ENCODE data around the gene P2RY11.

The P2RY11 gene

DNA sequence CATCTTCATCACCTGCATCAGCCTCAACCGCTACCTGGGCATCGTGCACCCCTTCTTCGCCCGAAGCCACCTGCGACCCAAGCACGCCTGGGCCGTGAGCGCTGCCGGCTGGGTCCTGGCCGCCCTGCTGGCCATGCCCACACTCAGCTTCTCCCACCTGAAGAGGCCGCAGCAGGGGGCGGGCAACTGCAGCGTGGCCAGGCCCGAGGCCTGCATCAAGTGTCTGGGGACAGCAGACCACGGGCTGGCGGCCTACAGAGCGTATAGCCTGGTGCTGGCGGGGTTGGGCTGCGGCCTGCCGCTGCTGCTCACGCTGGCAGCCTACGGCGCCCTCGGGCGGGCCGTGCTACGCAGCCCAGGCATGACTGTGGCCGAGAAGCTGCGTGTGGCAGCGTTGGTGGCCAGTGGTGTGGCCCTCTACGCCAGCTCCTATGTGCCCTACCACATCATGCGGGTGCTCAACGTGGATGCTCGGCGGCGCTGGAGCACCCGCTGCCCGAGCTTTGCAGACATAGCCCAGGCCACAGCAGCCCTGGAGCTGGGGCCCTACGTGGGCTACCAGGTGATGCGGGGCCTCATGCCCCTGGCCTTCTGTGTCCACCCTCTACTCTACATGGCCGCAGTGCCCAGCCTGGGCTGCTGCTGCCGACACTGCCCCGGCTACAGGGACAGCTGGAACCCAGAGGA lies 2.6 kb downstream of the P2RY11 start:
- no peak for DNase-seq

- no peak for DNase-seq
Measured at GRCh38 chr19:10114651-10115391, 3.3 kb downstream of the P2RY11 start.

- DNase-seq, result no peak
Measured at GRCh38 chr19:10115392-10116084, 4.0 kb downstream of the P2RY11 start.

DNA sequence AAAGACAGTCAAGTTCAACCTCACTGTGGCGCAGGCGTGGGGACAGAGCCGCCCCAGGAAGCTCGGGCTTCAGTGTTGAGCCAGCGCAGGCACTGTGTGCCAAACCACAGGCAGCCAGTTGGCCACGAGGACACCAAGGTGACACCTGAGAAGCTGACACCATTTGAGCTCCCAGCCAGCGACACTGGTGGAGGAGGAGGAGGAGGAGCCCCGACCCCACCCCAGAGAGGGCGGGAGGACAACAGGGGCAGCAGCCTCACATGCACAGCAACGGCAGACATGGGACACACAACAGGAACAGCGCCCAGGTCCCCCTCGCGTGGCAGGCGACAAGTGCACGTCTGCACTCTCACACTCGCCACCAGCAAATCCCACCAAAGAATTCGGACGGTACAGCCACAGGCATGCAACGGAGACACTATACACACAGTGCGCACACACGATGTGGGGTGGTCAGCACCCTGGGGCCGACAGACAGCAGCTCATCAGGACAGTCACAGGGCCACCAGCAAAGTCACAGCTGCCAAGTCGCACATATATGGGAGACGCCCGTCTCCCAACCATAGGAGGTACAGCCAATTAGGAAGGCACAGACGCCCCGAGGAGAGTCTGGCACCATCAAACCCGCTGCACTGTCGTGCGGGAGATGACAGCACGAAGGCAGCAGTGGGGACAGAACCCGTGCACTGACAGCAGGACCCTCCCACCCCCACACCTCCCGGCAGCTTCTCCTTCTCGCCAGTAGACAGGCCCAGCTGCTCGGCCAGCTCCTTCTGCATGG lies 4.8 kb downstream of the P2RY11 start:
- no peak for DNase-seq

- DNase-seq, result no peak
Measured at GRCh38 chr19:10116866-10117616, 5.5 kb downstream of the P2RY11 start.

DNA sequence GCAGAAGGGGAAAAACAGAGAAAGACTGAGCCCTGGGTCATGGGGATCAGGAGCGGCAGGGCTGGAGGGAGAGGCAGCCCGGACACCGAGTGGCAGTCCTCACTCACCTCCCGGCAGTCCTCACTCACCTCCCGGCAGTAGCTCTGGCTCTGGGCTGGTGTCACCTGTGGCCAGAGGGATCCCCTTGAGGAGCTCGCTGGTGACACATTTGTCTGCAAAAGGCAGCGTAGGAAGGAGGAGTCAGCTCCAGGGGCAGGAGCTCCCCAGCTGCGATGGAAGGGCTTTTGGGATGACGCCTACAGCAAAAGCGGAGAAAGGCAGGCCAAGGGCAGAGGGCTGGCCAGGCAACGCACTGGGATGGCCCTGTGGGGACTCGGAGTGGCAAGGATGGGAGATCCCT lies 7.5 kb downstream of the P2RY11 start:
- no peak for DNase-seq

DNA sequence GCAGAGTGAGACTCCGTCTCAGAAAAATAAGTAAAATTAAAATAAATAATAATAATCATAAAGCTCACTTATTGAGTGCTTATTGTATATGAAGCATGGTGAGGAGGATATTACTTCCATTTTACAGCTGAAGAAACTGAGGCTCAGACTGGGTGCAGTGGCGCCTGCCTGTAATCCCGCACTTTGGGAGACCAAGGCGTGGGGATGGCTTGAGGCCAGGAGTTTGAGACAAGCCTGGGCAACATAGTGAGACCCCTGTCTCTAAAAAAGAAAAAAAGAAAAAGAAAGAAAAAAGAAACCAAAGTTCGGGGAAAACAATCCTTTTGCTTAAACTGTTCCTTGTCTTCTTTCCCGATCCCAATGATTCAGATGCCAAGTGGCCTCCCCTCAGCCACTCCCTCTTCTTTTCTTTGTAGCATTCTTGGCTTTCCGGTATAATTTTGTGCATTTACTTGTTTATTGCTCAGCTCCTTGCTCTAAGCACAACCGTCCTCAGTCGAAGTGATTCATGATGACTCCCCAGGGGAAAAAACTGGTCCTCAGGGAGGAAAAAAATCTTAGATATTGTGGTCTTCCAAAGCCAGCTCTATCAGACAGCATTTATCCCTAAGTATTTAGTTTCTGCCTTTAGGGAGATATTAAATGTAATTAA lies 9.2 kb downstream of the P2RY11 start:
- no peak for DNase-seq

DNA sequence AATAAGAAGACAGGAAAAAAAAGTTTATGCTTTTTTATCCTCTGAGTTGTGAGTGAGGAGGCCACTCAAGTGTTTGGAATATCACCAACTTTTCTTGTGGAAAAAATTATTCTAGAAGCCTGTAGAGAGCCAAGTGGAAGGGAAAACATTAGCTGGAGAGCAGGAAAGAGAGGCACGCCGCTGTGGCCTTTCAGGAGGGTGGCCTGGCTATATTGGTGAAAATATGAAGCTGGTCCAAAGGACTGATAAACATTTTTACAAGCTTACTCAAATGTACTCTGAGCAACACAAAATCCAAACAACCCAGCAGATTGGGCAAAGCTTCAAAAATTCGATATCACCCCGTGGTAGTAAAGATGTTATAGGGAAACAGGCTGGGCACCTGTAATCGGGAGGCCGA lies 10.6 kb downstream of the P2RY11 start:
- no peak for DNase-seq

GRCh38 chr19:10124429-10124828 lies 12.9 kb downstream of the P2RY11 start:
- no peak for DNase-seq

DNA sequence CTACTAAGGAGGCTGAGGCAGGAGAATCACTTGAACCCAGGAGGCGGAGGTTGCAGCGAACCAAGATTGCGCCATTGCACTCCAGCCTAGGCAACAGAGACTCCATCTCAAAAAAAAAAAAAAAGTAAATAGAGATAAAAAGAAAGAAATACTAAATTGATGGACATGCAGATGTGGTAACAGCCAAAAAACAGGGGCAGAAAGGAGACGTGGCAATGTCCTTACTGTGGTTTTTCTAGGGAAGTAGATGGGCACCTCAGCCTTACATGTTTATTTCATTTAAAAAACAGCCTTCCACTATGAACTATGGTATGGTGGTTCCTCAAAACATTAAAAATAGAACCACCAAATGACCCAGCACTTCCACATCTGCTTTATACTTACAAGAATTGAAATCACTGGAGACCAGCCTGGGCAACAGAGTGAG lies 14.7 kb downstream of the P2RY11 start:
- no peak for DNase-seq

- DNase-seq, result no peak
Measured at GRCh38 chr19:10132905-10133304, 21.4 kb downstream of the P2RY11 start.

DNA sequence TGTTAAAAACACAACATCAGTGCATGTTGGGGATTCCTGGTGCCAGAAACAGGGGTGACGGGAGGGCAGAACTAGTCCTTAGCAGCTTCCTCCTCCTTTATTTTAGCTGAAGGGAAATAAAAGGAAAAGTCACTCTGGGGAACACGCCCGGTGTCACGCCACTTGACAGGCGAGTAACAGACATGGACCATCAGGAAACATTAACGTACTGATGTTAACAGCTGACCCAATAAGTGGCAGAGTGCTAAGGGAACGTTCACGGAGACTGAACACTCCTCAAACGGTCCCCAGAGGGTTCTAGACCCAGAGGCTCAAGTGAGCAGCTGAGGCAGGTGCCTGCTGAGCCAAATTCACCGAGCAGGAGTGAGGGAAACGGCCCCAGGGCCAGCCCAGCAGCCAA lies 22.1 kb downstream of the P2RY11 start:
- DNase-seq, result no peak

DNA sequence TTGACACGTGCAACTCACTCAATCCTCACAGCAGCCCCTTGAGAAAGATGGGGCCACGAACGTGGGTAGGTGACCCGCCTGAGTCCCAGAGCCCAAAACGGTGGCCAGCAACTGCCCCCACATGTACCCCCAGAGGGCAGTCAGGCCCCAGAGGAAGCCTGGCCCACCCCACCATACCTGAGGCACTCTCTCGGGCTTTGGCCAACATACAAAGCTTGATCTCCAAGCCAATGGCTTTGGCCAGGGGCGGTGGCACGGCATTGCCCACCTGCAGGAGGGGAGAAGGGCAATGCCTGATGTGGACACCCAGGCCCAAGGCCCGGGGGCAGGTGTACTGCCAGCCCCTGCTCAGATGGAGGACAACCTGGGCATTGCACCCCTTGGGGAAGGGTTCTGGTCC lies 22.5 kb downstream of the P2RY11 start:
- no peak for DNase-seq

- no peak for DNase-seq
Measured at GRCh38 chr19:10135551-10136334, 24.2 kb downstream of the P2RY11 start.

- DNase-seq, result no peak
Measured at GRCh38 chr19:10136936-10137335, 25.4 kb downstream of the P2RY11 start.

GRCh38 chr19:10137751-10138682 lies 26.5 kb downstream of the P2RY11 start:
- no peak for DNase-seq

DNA sequence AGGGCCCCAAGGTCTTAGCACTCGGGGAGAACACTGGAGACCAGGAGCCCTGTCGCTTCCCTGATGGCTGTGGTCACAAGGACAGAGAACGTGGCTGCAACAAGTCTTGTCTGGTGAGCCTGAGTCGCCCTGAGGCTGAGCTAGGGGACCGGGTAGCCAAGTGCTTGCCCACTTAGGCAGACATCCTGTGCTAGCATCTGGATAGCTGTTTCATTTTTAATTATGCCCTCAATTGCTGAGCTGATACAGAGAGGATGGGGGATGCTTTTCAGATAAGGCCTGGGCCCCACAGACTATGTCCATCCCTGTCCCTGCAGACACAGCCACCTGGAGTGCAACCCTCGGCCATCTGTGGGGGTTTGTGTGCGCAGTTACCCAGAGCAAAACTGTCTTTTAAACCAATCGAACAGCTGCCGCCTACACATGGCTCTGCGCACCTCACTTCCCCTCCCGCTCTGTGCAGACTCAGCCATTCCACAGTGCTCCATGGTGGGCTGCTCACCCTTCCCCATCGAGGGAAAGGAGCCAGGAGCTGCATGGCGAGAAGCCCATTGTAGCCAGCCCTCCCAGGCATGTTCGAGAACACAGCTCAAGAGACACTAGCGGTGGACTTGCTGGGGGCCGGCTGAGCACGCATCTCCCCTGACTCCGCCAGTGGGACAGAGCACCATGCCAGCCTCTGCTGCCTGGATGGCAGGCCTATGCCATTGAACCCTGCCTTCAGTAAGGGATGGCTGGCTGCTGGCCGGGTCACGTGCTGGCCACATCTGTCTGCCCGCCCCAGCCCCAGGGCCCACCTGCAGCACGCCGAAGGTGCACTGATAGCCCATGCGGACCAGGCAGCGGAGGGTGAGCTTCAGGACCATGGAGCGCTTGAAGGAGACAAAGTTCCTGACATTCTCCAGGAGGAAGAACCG lies 27.6 kb downstream of the P2RY11 start:
- no peak for DNase-seq

DNA sequence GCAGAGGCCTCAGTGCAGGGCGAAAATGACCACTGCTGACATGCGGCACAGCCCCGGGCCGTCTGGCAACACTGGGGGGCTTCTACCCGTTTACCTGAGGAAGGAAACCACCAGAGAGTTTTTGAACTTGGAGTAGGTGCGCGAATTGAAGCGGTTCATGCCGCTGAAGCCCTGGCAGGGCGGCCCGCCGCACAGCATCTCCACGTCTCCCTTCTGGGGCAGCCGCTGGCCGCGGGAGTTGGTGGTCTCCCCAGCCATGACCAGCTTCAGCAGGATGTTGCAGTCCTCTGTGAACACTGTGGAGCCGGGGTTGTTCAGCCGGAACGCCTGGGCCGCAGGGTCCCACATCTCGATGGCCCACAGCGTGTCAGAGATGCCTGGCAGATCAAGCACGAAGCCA lies 28.5 kb downstream of the P2RY11 start:
- DNase-seq, result no peak

DNA sequence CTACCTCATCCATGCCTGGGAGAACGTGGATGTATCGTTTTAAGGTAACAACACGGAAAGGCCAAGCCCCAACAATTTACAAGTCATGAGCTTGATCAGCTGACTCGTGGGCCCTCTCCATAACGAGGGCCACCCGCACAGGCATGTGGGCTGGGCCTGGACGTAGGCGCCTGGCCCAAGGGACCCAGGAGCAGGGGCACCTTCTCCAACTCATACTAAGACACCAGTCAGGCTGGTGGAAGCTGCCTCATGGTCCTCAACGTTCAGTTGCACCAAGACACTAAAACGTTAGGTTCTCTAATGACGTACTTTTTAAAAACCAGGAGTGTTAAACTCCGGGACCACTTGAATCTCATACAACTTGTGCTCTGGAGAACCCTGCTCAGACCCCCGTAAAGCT lies 30.0 kb downstream of the P2RY11 start:
- no peak for DNase-seq
